ENCODE data around the gene R3HCC1L.

Gene R3HCC1L

GRCh38 chr10:98193037-98193436 lies 58.6 kb downstream of the R3HCC1L start:
- Histone ChIP-seq H3K36me3 (peaks cover 6% of the 10 kb centered on the region), H3K4me3 (ENCODE audit: low read depth, low read length) (no peak overlapping the region), H3K27ac (no peak overlapping the region), H3K9me3 (ENCODE audit: severe bottlenecking) (no peaks in the 10 kb centered on the region), H3K27me3 (ENCODE audit: insufficient read depth, low read depth, severe bottlenecking) (no peaks in the 10 kb centered on the region)
- no peak for TF ChIP-seq CTCF (IDR thresholded peaks at IDR 0.05; ENCODE audit: low read depth, low read length)
- no peak for DNase-seq

- H3K27ac ChIP-seq, result no peak overlapping the region
- no peak for TF ChIP-seq CTCF (IDR thresholded peaks at IDR 0.05; ENCODE audit: low read depth, low read length)
- DNase-seq, result no peak
- peaks cover 2% of the 10 kb centered on the region for H3K36me3 ChIP-seq
- H3K9me3 ChIP-seq (ENCODE audit: severe bottlenecking), result no peaks in the 10 kb centered on the region
- H3K27me3 ChIP-seq (ENCODE audit: insufficient read depth, low read depth, severe bottlenecking), result no peaks in the 10 kb centered on the region
- no peak overlapping the region for H3K4me3 ChIP-seq (ENCODE audit: low read depth, low read length)
These were observed 60.2 kb downstream of the R3HCC1L start for GRCh38 chr10:98194633-98195032.

GRCh38 chr10:98195120-98195519 lies 60.7 kb downstream of the R3HCC1L start:
- DNase-seq, result no peak
- Histone ChIP-seq H3K9me3 (ENCODE audit: severe bottlenecking) (no peaks in the 10 kb centered on the region), H3K27me3 (ENCODE audit: insufficient read depth, low read depth, severe bottlenecking) (no peaks in the 10 kb centered on the region), H3K4me3 (ENCODE audit: low read depth, low read length) (no peak overlapping the region), H3K36me3 (peaks cover 2% of the 10 kb centered on the region), H3K27ac (no peak overlapping the region)
- no peak for TF ChIP-seq CTCF (IDR thresholded peaks at IDR 0.05; ENCODE audit: low read depth, low read length)

- H3K27me3 ChIP-seq (ENCODE audit: insufficient read depth, low read depth, severe bottlenecking), result no peaks in the 10 kb centered on the region
- H3K9me3 ChIP-seq (ENCODE audit: severe bottlenecking), result no peaks in the 10 kb centered on the region
- H3K4me3 ChIP-seq (ENCODE audit: low read depth, low read length), result no peak overlapping the region
- DNase-seq, result no peak
- no peak overlapping the region for H3K27ac ChIP-seq
- no peak for TF ChIP-seq CTCF (IDR thresholded peaks at IDR 0.05; ENCODE audit: low read depth, low read length)
- peaks cover 2% of the 10 kb centered on the region for H3K36me3 ChIP-seq
These were observed 62.5 kb downstream of the R3HCC1L start for GRCh38 chr10:98196985-98197384.

GRCh38 chr10:98201760-98202159 lies 67.3 kb downstream of the R3HCC1L start:
- H3K36me3 ChIP-seq, result no peaks in the 10 kb centered on the region
- no peak overlapping the region for H3K27ac ChIP-seq
- no peak overlapping the region for H3K4me3 ChIP-seq (ENCODE audit: low read depth, low read length)
- H3K27me3 ChIP-seq (ENCODE audit: insufficient read depth, low read depth, severe bottlenecking), result no peaks in the 10 kb centered on the region
- TF ChIP-seq CTCF (IDR thresholded peaks at IDR 0.05; ENCODE audit: low read depth, low read length), result no peak
- no peaks in the 10 kb centered on the region for H3K9me3 ChIP-seq (ENCODE audit: severe bottlenecking)
- no peak for DNase-seq

GRCh38 chr10:98202378-98202777 lies 67.9 kb downstream of the R3HCC1L start:
- no peaks in the 10 kb centered on the region for H3K9me3 ChIP-seq (ENCODE audit: severe bottlenecking)
- no peak for DNase-seq
- no peaks in the 10 kb centered on the region for H3K36me3 ChIP-seq
- no peaks in the 10 kb centered on the region for H3K27me3 ChIP-seq (ENCODE audit: insufficient read depth, low read depth, severe bottlenecking)
- no peak for TF ChIP-seq CTCF (IDR thresholded peaks at IDR 0.05; ENCODE audit: low read depth, low read length)
- H3K4me3 ChIP-seq (ENCODE audit: low read depth, low read length), result no peak overlapping the region
- H3K27ac ChIP-seq, result no peak overlapping the region

Measured in WERI-Rb-1 (cell line).